HEK293 (cell line): ENCODE measurements around the gene KRTAP5-11.
"Not testable (repeated sequence)": the region's sequence is repeated elsewhere in the genome, so short reads cannot be mapped to it uniquely, and the experiment has no call there.

ENCODE experiments used
- CTCF ChIP-seq: fragments of 450-650 bp; formaldehyde crosslinking; IDR thresholded peaks from 2 replicates; pipeline ENCODE4 v1.5.1; 2016; ENCODE audit warnings: missing biosample characterization, missing genetic modification characterization
- HOXA7 ChIP-seq: sonication (generic); formaldehyde crosslinking; IDR thresholded peaks from 2 replicates; pipeline ENCODE4 v1.8.1; 2022; ENCODE audit warnings: missing genetic modification reagents, borderline replicate concordance
- TRIM28 ChIP-seq: IDR thresholded peaks from 2 replicates; pipeline ENCODE4 v1.6.1; 2011; ENCODE audit warnings: low read length, control low read depth, borderline replicate concordance
- YY1 ChIP-seq: fragments of 450-650 bp; formaldehyde crosslinking; IDR thresholded peaks from 2 replicates; pipeline ENCODE4 v1.5.1; 2018; ENCODE audit warnings: missing biosample characterization, missing genetic modification characterization
- ZBTB1 ChIP-seq: fragments of 450-650 bp; formaldehyde crosslinking; IDR thresholded peaks from 2 replicates; pipeline ENCODE4 v1.5.1; 2016; ENCODE audit warnings: missing biosample characterization, missing genetic modification characterization
- ZBTB20 ChIP-seq: fragments of 450-650 bp; formaldehyde crosslinking; IDR thresholded peaks from 2 replicates; pipeline ENCODE4 v1.5.1; 2016; ENCODE audit warnings: missing biosample characterization, missing genetic modification characterization
- ZNF148 ChIP-seq: fragments of 450-650 bp; formaldehyde crosslinking; IDR thresholded peaks from 2 replicates; pipeline ENCODE4 v1.5.0; 2017; ENCODE audit warnings: missing biosample characterization, missing genetic modification characterization, borderline replicate concordance
- ZNF24 ChIP-seq: fragments of 450-650 bp; formaldehyde crosslinking; IDR thresholded peaks from 2 replicates; pipeline ENCODE4 v1.5.1; 2016; ENCODE audit warnings: missing biosample characterization, missing genetic modification characterization
- ZNF521 ChIP-seq: fragments of 450-650 bp; formaldehyde crosslinking; IDR thresholded peaks from 2 replicates; pipeline ENCODE4 v1.5.1; 2017; ENCODE audit warnings: missing biosample characterization, mild to moderate bottlenecking, missing genetic modification characterization
- ZNF548 ChIP-seq: fragments of 450-650 bp; formaldehyde crosslinking; IDR thresholded peaks from 2 replicates; pipeline ENCODE4 v1.5.1; 2016; ENCODE audit warnings: missing biosample characterization, missing genetic modification characterization
- ZNF600 ChIP-seq: fragments of 450-650 bp; formaldehyde crosslinking; IDR thresholded peaks from 2 replicates; pipeline ENCODE4 v1.5.1; 2016; ENCODE audit warnings: missing biosample characterization, missing genetic modification characterization
- ZSCAN5A ChIP-seq: fragments of 450-650 bp; formaldehyde crosslinking; IDR thresholded peaks from 2 replicates; pipeline ENCODE4 v1.5.1; 2016; ENCODE audit warnings: missing biosample characterization, missing genetic modification characterization
- TF ChIP-seq, protein P1 (sequence below): fragments of 450-650 bp; formaldehyde crosslinking; IDR thresholded peaks from 2 replicates; pipeline ENCODE4 v1.5.1; 2016; ENCODE audit warnings: missing biosample characterization, missing genetic modification characterization, low read depth

GRCh38 chr11:71608272-71608671 is 25.6 kb upstream of the KRTAP5-11 start:
- not testable (repeated sequence) for TF ChIP-seq ZNF24; ZNF600 (tag by site-specific recombination); ZSCAN5A (tag by site-specific recombination); CTCF (tag by site-specific recombination); TRIM28; HOXA7 (CRISPR knock-in tag); ZNF521 (tag by site-specific recombination); ZNF548 (tag by site-specific recombination); ZBTB20 (tag by site-specific recombination); ZBTB1 (tag by site-specific recombination); YY1 (tag by site-specific recombination); ZNF148 (tag by site-specific recombination)
- TF ChIP-seq, protein P1, sequence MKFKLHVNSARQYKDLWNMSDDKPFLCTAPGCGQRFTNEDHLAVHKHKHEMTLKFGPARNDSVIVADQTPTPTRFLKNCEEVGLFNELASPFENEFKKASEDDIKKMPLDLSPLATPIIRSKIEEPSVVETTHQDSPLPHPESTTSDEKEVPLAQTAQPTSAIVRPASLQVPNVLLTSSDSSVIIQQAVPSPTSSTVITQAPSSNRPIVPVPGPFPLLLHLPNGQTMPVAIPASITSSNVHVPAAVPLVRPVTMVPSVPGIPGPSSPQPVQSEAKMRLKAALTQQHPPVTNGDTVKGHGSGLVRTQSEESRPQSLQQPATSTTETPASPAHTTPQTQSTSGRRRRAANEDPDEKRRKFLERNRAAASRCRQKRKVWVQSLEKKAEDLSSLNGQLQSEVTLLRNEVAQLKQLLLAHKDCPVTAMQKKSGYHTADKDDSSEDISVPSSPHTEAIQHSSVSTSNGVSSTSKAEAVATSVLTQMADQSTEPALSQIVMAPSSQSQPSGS (tag by site-specific recombination) = not testable (repeated sequence)
